GM13977 (cell line): ENCODE results near the gene ESPNL.

Experiments used
- DNase-seq: peaks from one replicate; pipeline ENCODE4 v3.0.0; 2012; ENCODE audit warnings: low spot score
- CTCF ChIP-seq: IDR thresholded peaks from 2 replicates; pipeline ENCODE4 v1.5.1; 2012; ENCODE audit warnings: mild to moderate bottlenecking, control low read depth; ENCODE audit not compliant: insufficient read depth; ENCODE audit errors: extremely low read depth, missing control alignments
- in situ Hi-C: fragments of 300-500 bp; cut with MboI; formaldehyde crosslinking; loops from one replicate; pipeline ENCODE4 v1.12.0; 2022; ENCODE audit warnings: low sequenced_read_pairs, low pct_unique_long_range_greater_than_20kb, mixed read lengths, inconsistent platforms; ENCODE audit not compliant: unreplicated experiment

The ESPNL gene

GRCh38 chr2:238164906-238165287 is 64.8 kb downstream of the ESPNL start:
- in situ Hi-C loops = no loop called here
- no peak for DNase-seq
- TF ChIP-seq CTCF = no peak

- no peak for DNase-seq
- in situ Hi-C loops = no loop called here
- TF ChIP-seq CTCF = no peak
These were observed 65.3 kb downstream of the ESPNL start for GRCh38 chr2:238165288-238165921.

- DNase-seq = no peak
- in situ Hi-C loops = no loop called here
- TF ChIP-seq CTCF = no peak
These were observed 66.5 kb downstream of the ESPNL start for GRCh38 chr2:238166391-238167343.

GRCh38 chr2:238167344-238167715 is 67.2 kb downstream of the ESPNL start:
- in situ Hi-C loops = no loop called here
- TF ChIP-seq CTCF = no peak
- DNase-seq = no peak

- in situ Hi-C loops = no loop called here
These were observed 67.6 kb downstream of the ESPNL start for GRCh38 chr2:238167761-238168160.

More at GRCh38 chr2:238167761-238168160, 67.6 kb downstream of the ESPNL start:
- TF ChIP-seq CTCF = no peak
- DNase-seq = no peak
